Pancreas (tissue), 10 donors: ENCODE measurements around the gene RBMXL3. TPM values are rescaled to one million over a fixed set of nuclear protein-coding genes. Genes with fewer than 3 reads are reported as not detected.

Experiments used
- ATAC-seq, 4 donors: fragments of 200-7000 bp; cut with Tn5 transposase; one replicate each; pipeline versions ENCODE4 v1.8.0 to v1.9.1; 2020; ENCODE audit warnings: mild to moderate bottlenecking in 4 of 4, moderate library complexity in 4 of 4
- DNase-seq, 6 donors: peaks; one replicate each; pipeline ENCODE4 v3.0.0-alpha.2; 2020
- FAIRE-seq: peaks from 2 replicates; lab custom pipeline; 2012; peaks lifted over from hg19 to GRCh38; lab: Jason Lieb, UNC
- H3K27ac ChIP-seq, 4 donors: fragments of 200-600 bp; sonication (generic); 1 replicate in 3 of 4; 2 replicates in 1 of 4; pipeline versions ENCODE4 v1.5.0 to v1.8.0; 2020
- H3K27me3 ChIP-seq, 4 donors: fragments of 200-600 bp; one replicate each; pipeline ENCODE4 v1.8.0; 2021
- H3K36me3 ChIP-seq, 3 donors: fragments of 200-600 bp; sonication (generic) in 1 of 3; one replicate each; pipeline versions ENCODE4 v1.5.0 to v1.8.0; 2020 to 2021
- H3K4me1 ChIP-seq, 3 donors: fragments of 200-600 bp; one replicate each; pipeline ENCODE4 v1.8.0; 2021
- H3K4me3 ChIP-seq, 4 donors: fragments of 200-600 bp; sonication (generic) in 2 of 4; one replicate each; pipeline versions ENCODE4 v1.5.0 to v1.8.0; 2020 to 2021
- H3K9me3 ChIP-seq, 4 donors: fragments of 200-600 bp; one replicate each; pipeline ENCODE4 v1.8.0; 2021
- CTCF ChIP-seq, 4 donors: fragments of 200-600 bp; sonication (generic) in 3 of 4; IDR thresholded peaks; one replicate each; pipeline versions ENCODE4 v1.5.0 to v1.8.0; 2021; ENCODE audit warnings: antibody characterized with exemption in 4 of 4
- WGBS, 2 donors: extraction: QIAGEN DNeasy Blood & Tissue Kit; methylation state at CpG; one replicate each; pipeline ENCODE4 v1.1.7; 2013; 5-methylcytosine and 5-hydroxymethylcytosine counted together
- intact Hi-C, 3 donors: fragments of 100-400 bp; cut with DNase I; formaldehyde crosslinking; loops; one replicate each; pipeline versions ENCODE4 v1.11.1 to v1.14.2; 2022
- polyA plus RNA-seq, 2 donors: library from polyadenylated mRNA; stranded (reverse); fragments of 200-250 nt; gene quantifications; one replicate each; pipeline ENCODE4 v1.2.3, GENCODE V29; 2013
- total RNA-seq, 6 donors: library from RNA; stranded (reverse); fragmentation: NEBNext Ultra II Directional in 4 of 6; extraction: Animal tissue kit (Norgen Biotek cat#: 25700) in 4 of 6; gene quantifications; one replicate each; pipeline versions ENCODE4 v1.2.1 to v1.2.4, GENCODE V29; 2021 to 2023
- donor health status: healthy with polysubstance abuse.
- donor health status: DM: no; HTN: no; CAD: no; lungs with moderate emphysema.
- donor health status: DM: no; HTN: no; CAD: no.
- donor health status: control.
- donor health status: control.
- donor health status: Bipolar disorder and iron deficiency.
- donor health status: DM: yes; HTN: yes; CAD: no.
- donor health status: DM: no; HTN: no; CAD: no.
- donor health status: DM: no; HTN: no; CAD: no.
- donor health status: DM: yes; HTN: yes; CAD: no.

The RBMXL3 gene
- total RNA-seq (not detected), polyA plus RNA-seq (not detected)

- H3K9me3 ChIP-seq: no peaks in the 10 kb centered on the region
- H3K36me3 ChIP-seq: no peaks in the 10 kb centered on the region
- peaks cover 0 to 4% (median 0%) of the 10 kb centered on the region in 4 donors for H3K27me3 ChIP-seq
- no peak for TF ChIP-seq CTCF (IDR thresholded peaks at IDR 0.05)
- no peak within 1 kb of the TSS for H3K4me3 ChIP-seq
- no peaks in the 10 kb centered on the region for H3K4me1 ChIP-seq
- FAIRE-seq (no peak), DNase-seq (no peak), ATAC-seq (no peak)
- no peak within 1 kb of the TSS for H3K27ac ChIP-seq
- WGBS, 2 donors: 90% methylated on average over 16 of the region's 16 CpGs
- intact Hi-C loops: no loop called here
Measured at GRCh38 chrX:115189110-115189509, at the start of gene RBMXL3. RBMXL3 (plus strand) TSS chrX:115189410; CDS start chrX:115189442, 32 bp downstream.

GRCh38 chrX:115142057-115142456 is 47.2 kb upstream of the RBMXL3 start:
- DNase-seq: no peak
- ATAC-seq: no peak
- H3K27ac ChIP-seq: no peak overlapping the region
- no peak for FAIRE-seq
- H3K27me3 ChIP-seq: peaks cover 0 to 7% (median 3%) of the 10 kb centered on the region in 4 donors
- no peak overlapping the region for H3K4me3 ChIP-seq
- H3K4me1 ChIP-seq: no peaks in the 10 kb centered on the region
- intact Hi-C loops: no loop called here
- no peak for TF ChIP-seq CTCF (IDR thresholded peaks at IDR 0.05)
- no peaks in the 10 kb centered on the region for H3K9me3 ChIP-seq
- no peaks in the 10 kb centered on the region for H3K36me3 ChIP-seq

- peak; percentile 99 for FAIRE-seq
- intact Hi-C loops: no loop called here
- 60 to 64% methylated on average over 1 of the region's 1 CpG for WGBS, 2 donors
Measured at GRCh38 chrX:115147220-115147619, 42.0 kb upstream of the RBMXL3 start.

GRCh38 chrX:115173181-115173580 is 16.0 kb upstream of the RBMXL3 start:
- DNase-seq (no peak), FAIRE-seq (no peak), ATAC-seq (no peak)
- Histone ChIP-seq H3K36me3 (no peaks in the 10 kb centered on the region), H3K27ac (no peak overlapping the region), H3K4me3 (no peak overlapping the region), H3K9me3 (no peaks in the 10 kb centered on the region), H3K4me1 (no peaks in the 10 kb centered on the region), H3K27me3 (peaks cover 0 to 9% (median 1%) of the 10 kb centered on the region in 4 donors)
- 47 to 51% methylated on average over 9 of the region's 9 CpGs for WGBS, 2 donors
- TF ChIP-seq CTCF (IDR thresholded peaks at IDR 0.05): no peak
- intact Hi-C loops: no loop called here

More at GRCh38 chrX:115147220-115147619, 42.0 kb upstream of the RBMXL3 start:
- no peak for ATAC-seq
- peaks cover 0 to 26% (median 4%) of the 10 kb centered on the region in 4 donors for H3K27me3 ChIP-seq
- no peaks in the 10 kb centered on the region for H3K4me1 ChIP-seq
- DNase-seq: no peak
- no peak overlapping the region for H3K27ac ChIP-seq
- TF ChIP-seq CTCF (IDR thresholded peaks at IDR 0.05): peak in 3 of 4 donors; percentile 14 to 27 (median 25)
- H3K9me3 ChIP-seq: no peaks in the 10 kb centered on the region
- H3K36me3 ChIP-seq: no peaks in the 10 kb centered on the region
- no peak overlapping the region for H3K4me3 ChIP-seq

GRCh38 chrX:115174548-115174947 is 14.7 kb upstream of the RBMXL3 start:
- Histone ChIP-seq H3K4me3 (no peak overlapping the region), H3K9me3 (no peaks in the 10 kb centered on the region), H3K27me3 (peaks cover 0 to 9% (median 2%) of the 10 kb centered on the region in 4 donors), H3K27ac (no peak overlapping the region), H3K36me3 (no peaks in the 10 kb centered on the region), H3K4me1 (no peaks in the 10 kb centered on the region)
- TF ChIP-seq CTCF (IDR thresholded peaks at IDR 0.05): no peak
- intact Hi-C loops: no loop called here
- FAIRE-seq: no peak
- ATAC-seq: no peak
- DNase-seq: no peak
- 68 to 70% methylated on average over 3 of the region's 3 CpGs for whole genome bisulfite sequencing, 2 donors
